Measurements from ENCODE around the gene CEND1. TPM values are rescaled to one million over a fixed set of nuclear protein-coding genes. Genes with fewer than 3 reads are reported as not detected.
A peak's percentile ranks its signal among the peaks of the same experiment; 100 is the strongest.

CEND1 gene
- total RNA-seq, 1 experiment from 2014 or later: 19.8 TPM

DNA sequence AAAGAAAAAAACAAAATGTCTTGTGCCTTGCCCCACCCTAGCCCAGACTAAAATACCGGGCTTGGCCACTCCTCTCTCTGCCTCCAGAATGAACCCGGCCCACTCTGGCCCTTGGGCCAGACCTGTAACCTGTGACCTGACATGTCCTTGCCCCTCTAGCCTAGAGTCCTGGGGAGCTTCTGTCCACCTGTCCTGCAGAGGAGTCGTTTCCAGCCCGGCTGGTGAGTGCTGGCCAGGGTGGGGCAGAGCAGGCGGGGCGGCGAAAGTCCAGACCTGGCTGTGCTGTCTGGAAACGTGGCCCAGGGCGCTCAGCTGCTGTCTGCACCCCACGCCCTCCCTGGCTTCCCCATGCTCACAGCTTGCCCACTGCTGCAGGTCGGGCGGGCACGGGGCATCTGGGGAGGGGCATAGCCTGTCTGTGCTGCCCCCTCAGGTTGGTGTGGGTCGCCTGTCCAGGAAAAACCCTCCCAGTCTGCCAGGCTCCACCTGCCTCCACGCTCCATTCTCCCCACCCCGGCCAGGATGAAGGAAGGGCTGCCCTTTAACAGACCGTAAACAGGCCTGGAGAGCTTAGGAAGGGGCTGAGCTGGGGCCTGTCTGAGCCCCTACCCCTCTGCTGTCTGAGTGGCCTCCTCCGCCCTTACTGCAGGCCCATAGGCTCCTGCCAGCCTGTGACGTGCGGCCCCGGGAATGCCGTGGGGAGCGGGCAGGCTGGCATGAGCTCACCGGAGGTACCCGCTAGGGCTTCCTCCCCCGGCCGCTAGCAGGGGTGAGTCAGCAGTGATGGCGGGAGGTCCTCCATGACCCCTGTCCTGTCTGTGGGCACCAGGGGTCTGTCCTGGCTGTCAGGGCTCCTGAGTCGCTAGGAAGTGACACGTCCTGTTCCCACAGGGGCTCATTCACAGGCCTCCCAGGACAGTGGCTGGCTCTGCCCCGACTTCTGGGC is 44.8 kb upstream of the CEND1 start:
- H3K9me3 ChIP-seq (ENCODE audit: low read length): no peaks in the 10 kb centered on the region
- H3K4me3 ChIP-seq (ENCODE audit: low read length): no peak overlapping the region
- H3K9ac ChIP-seq (ENCODE audit: low read length): no peak overlapping the region
- peak; percentile 49 for DNase-seq
- peaks cover 19% of the 10 kb centered on the region; the same call in 1 of the 2 replicates for H4K20me1 ChIP-seq (ENCODE audit: insufficient read depth, low read depth, low read length)
- no peak overlapping the region for H2AFZ ChIP-seq (ENCODE audit: low read length)
- H3K9me2 ChIP-seq (replicated peaks; ENCODE audit: insufficient read depth, low read length): no peaks in the 10 kb centered on the region
- H3K27me3 ChIP-seq (ENCODE audit: low read length): no peaks in the 10 kb centered on the region
- H3K4me2 ChIP-seq (ENCODE audit: low read depth, low read length, poor library complexity, severe bottlenecking): no peak overlapping the region
- H3K4me1 ChIP-seq (ENCODE audit: low read length): peaks cover 24% of the 10 kb centered on the region
- no peak overlapping the region for H3K27ac ChIP-seq (ENCODE audit: low read length)
- H3K36me3 ChIP-seq (ENCODE audit: insufficient read depth, low read length): no peaks in the 10 kb centered on the region
- no peaks in the 10 kb centered on the region for H3K79me2 ChIP-seq (ENCODE audit: low read length)

DNA sequence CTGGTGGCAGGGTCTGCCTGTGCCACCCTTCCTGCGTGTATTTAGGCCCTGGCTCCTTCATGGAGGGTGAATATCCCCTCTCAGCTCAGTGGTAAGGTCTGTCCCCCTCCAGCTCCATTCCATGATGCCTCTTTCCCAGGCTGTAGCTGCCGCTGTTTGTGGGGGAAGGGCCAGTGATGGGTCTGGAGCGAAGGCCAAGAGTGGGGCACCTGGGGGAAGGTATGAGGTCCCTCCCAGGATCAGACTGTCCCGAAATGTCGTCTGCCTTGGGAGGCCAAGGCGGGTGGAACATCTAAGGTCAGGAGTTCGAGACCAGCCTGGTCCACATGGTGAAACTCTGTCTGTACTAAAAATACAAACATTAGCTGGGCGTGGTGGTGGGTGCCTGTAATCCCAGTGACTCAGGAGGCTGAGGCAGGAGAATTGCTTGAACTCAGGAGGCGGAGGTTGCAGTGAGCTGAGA is 44.0 kb upstream of the CEND1 start:
- H3K4me2 ChIP-seq (ENCODE audit: low read depth, low read length, poor library complexity, severe bottlenecking): peak overlapping the region; percentile 73
- peak overlapping the region; percentile 68 for H3K9ac ChIP-seq (ENCODE audit: low read length)
- no peak overlapping the region for H3K27ac ChIP-seq (ENCODE audit: low read length)
- H3K27me3 ChIP-seq (ENCODE audit: low read length): no peaks in the 10 kb centered on the region
- no peaks in the 10 kb centered on the region for H3K9me3 ChIP-seq (ENCODE audit: low read length)
- H3K79me2 ChIP-seq (ENCODE audit: low read length): no peaks in the 10 kb centered on the region
- peaks cover 32% of the 10 kb centered on the region for H3K4me1 ChIP-seq (ENCODE audit: low read length)
- peaks cover 26% of the 10 kb centered on the region; the same call in 1 of the 2 replicates for H4K20me1 ChIP-seq (ENCODE audit: insufficient read depth, low read depth, low read length)
- no peak overlapping the region for H2AFZ ChIP-seq (ENCODE audit: low read length)
- H3K36me3 ChIP-seq (ENCODE audit: insufficient read depth, low read length): no peaks in the 10 kb centered on the region
- H3K9me2 ChIP-seq (replicated peaks; ENCODE audit: insufficient read depth, low read length): no peaks in the 10 kb centered on the region
- no peak for DNase-seq
- peak overlapping the region; percentile 69 for H3K4me3 ChIP-seq (ENCODE audit: low read length)

DNA sequence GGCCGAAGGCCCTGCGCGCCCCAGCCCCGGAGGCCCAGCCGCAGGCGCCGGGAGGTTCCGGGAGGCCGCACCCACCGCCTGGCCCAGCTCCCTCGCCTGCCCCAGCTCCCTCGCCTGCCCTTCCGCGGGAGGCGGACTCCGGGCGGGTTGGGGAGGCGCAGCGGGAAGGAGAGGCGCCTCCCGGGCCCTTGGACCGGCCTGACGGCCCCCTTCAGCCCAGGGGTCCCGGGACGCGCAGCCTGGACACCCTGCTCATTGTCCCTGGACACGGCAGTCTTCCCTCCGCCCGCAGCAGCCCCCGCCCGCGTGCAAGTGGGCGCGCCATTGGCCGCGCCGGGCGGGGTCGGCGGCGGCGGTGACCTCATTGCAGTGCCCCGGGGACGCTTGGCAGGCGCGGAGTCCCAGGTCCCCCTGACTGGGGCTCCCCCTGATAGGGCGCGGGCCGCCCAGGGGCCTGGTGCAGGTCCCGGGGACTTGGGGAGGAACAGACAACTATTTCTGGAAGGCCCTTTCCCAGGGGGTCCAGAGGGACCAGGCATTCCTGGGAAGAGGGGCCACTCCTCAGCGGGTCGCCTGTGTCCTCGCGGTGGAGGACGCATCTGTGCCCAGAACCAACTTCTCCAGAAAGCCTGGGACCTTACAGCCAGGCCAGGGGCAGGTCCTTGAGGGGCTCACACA is 43.4 kb upstream of the CEND1 start:
- H3K79me2 ChIP-seq (ENCODE audit: low read length): no peaks in the 10 kb centered on the region
- H3K27me3 ChIP-seq (ENCODE audit: low read length): no peaks in the 10 kb centered on the region
- H3K4me1 ChIP-seq (ENCODE audit: low read length): peaks cover 38% of the 10 kb centered on the region
- DNase-seq: peak; percentile 61
- peak overlapping the region; percentile 69 for H3K4me3 ChIP-seq (ENCODE audit: low read length)
- H3K9me3 ChIP-seq (ENCODE audit: low read length): no peaks in the 10 kb centered on the region
- no peaks in the 10 kb centered on the region for H3K9me2 ChIP-seq (replicated peaks; ENCODE audit: insufficient read depth, low read length)
- peak overlapping the region; percentile 73 for H3K4me2 ChIP-seq (ENCODE audit: low read depth, low read length, poor library complexity, severe bottlenecking)
- H3K27ac ChIP-seq (ENCODE audit: low read length): no peak overlapping the region
- peaks cover 30% of the 10 kb centered on the region; the same call in 1 of the 2 replicates for H4K20me1 ChIP-seq (ENCODE audit: insufficient read depth, low read depth, low read length)
- peak overlapping the region; percentile 68 for H3K9ac ChIP-seq (ENCODE audit: low read length)
- 0 out of 2 replicates have a peak overlapping the region, but pooled peaks have one; percentile 27 for H2AFZ ChIP-seq (ENCODE audit: low read length)
- no peaks in the 10 kb centered on the region for H3K36me3 ChIP-seq (ENCODE audit: insufficient read depth, low read length)

DNA sequence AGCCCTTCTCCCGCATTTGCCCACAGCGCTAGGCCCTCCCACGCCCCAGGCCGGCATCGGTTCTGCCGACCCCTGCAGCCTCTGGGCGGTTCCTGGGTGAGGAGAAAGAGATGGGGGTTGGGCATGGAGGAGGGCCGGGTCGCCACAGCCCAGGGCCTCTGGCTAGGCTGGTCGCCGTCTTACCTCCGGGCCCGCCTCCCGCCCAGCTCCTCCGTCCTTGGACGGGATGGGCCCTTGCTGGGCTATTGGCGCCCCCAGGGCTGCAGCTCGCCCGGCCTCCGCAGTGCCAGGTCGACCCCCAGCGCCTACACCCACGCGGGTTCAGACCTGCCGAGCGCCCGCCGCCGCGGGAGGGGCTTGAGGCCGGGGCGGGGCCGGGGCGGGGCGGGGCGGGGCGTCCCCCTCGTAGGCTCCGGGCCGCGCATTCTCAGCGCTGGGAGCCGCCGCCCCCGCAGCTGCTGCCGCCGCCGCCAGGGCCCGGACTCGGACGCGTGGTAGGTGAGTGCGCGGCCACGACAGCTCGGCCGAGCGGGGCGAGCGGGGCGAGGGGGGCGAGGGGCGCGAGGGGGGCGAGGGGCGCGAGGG is 42.7 kb upstream of the CEND1 start, which contains the start of gene CD151:
Gene CD151 (plus strand): TSS at position 424 of the 585 bp plus-strand sequence. CDS start 3,118 bp downstream, outside the sequence.
- Histone ChIP-seq H3K27me3 (ENCODE audit: low read length) (no peaks in the 10 kb centered on the region), H3K27ac (ENCODE audit: low read length) (no peak within 1 kb of the TSS), H4K20me1 (ENCODE audit: insufficient read depth, low read depth, low read length) (peaks cover 28% of the 10 kb centered on the region; the same call in 1 of the 2 replicates), H3K79me2 (ENCODE audit: low read length) (no peaks in the 10 kb centered on the region), H3K9ac (ENCODE audit: low read length) (peak within 1 kb of the TSS; percentile 68), H3K4me2 (ENCODE audit: low read depth, low read length, poor library complexity, severe bottlenecking) (peak within 1 kb of the TSS; percentile 73), H3K4me3 (ENCODE audit: low read length) (peak within 1 kb of the TSS; percentile 69), H2AFZ (ENCODE audit: low read length) (0 out of 2 replicates have a peak within 1 kb of the TSS, but pooled peaks have one; percentile 27), H3K9me2 (replicated peaks; ENCODE audit: insufficient read depth, low read length) (no peaks in the 10 kb centered on the region), H3K4me1 (ENCODE audit: low read length) (peaks cover 44% of the 10 kb centered on the region), H3K9me3 (ENCODE audit: low read length) (no peaks in the 10 kb centered on the region), H3K36me3 (ENCODE audit: insufficient read depth, low read length) (no peaks in the 10 kb centered on the region)
- DNase-seq: peak; percentile 81

DNA sequence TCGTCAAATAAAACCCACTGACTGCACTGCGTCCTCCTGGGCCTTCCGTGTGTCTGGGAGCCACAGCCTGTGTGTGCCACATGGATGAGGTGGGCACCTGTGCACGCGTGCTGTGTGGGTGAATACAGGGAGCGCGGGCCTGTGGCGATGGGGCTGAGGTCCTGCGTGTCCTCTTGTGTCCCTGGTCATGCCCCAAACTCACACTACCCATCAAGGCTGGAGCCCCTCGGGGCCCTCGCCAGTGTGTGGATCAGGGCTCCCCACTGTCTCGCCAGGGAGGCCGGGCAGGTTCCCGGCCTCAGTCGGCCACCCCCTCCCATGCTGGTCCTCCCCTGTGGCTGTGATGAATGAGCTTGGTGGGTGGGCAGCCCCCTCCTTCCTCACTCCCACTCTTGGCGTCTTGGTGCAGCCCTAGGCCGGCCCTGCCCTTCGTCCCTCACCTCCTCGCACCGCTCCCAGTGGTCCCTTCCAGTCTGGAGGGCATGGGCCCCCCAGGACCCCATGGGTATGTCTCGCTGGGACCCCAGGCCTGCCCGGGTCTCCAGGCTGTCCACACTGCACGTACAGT is 42.2 kb upstream of the CEND1 start:
- Histone ChIP-seq H4K20me1 (ENCODE audit: insufficient read depth, low read depth, low read length) (peaks cover 28% of the 10 kb centered on the region; the same call in 1 of the 2 replicates), H3K9ac (ENCODE audit: low read length) (peak overlapping the region; percentile 62), H3K36me3 (ENCODE audit: insufficient read depth, low read length) (no peaks in the 10 kb centered on the region), H3K27ac (ENCODE audit: low read length) (no peak overlapping the region), H2AFZ (ENCODE audit: low read length) (no peak overlapping the region), H3K4me2 (ENCODE audit: low read depth, low read length, poor library complexity, severe bottlenecking) (peak overlapping the region; percentile 63), H3K9me2 (replicated peaks; ENCODE audit: insufficient read depth, low read length) (no peaks in the 10 kb centered on the region), H3K9me3 (ENCODE audit: low read length) (no peaks in the 10 kb centered on the region), H3K4me3 (ENCODE audit: low read length) (peak overlapping the region; percentile 59; the same call in 1 of the 2 replicates), H3K79me2 (ENCODE audit: low read length) (no peaks in the 10 kb centered on the region), H3K27me3 (ENCODE audit: low read length) (no peaks in the 10 kb centered on the region), H3K4me1 (ENCODE audit: low read length) (peaks cover 49% of the 10 kb centered on the region)
- DNase-seq: no peak

DNA sequence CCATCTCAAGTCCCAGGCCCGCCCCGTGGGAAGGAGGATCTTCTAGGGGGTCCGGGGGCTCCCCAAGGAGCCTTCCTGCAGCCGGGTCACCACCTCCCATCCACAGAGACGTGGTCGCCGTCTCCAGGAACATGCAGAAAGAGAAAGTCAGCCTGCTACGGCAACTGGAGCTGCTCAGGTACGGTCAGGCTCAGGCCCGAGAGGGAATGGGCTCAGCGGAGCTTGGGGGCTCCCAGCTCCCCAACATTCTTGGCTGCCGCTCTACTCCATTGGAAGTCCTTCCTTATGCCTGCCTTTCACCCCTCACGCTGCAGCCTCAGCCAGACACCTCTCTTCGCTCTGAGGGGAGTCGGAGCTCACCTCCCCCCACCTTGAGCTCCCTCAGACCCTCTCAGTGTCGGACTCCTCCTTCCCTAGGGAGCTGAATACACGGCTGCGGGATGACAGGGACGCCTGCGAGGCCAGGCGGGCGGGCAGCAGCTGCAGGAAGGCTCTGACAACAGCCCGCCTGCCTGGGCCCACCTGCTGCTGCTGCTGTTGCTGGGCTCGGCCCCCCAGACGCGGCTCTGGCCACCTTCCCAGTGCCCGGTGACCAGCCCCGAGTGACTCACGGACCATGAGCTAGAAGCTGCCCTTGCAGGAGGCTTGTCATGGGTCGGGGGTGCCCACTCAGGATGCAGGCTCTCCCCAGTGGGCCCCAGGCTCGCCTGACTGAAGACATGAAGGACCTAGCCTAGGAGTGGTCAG is 41.4 kb upstream of the CEND1 start:
- Histone ChIP-seq H3K4me3 (ENCODE audit: low read length) (no peak overlapping the region), H3K4me1 (ENCODE audit: low read length) (peaks cover 56% of the 10 kb centered on the region), H4K20me1 (ENCODE audit: insufficient read depth, low read depth, low read length) (peaks cover 28% of the 10 kb centered on the region; the same call in 1 of the 2 replicates), H3K9me2 (replicated peaks; ENCODE audit: insufficient read depth, low read length) (no peaks in the 10 kb centered on the region), H3K79me2 (ENCODE audit: low read length) (no peaks in the 10 kb centered on the region), H3K9ac (ENCODE audit: low read length) (no peak overlapping the region), H3K27me3 (ENCODE audit: low read length) (no peaks in the 10 kb centered on the region), H3K36me3 (ENCODE audit: insufficient read depth, low read length) (no peaks in the 10 kb centered on the region), H3K27ac (ENCODE audit: low read length) (no peak overlapping the region), H2AFZ (ENCODE audit: low read length) (no peak overlapping the region), H3K4me2 (ENCODE audit: low read depth, low read length, poor library complexity, severe bottlenecking) (no peak overlapping the region), H3K9me3 (ENCODE audit: low read length) (no peaks in the 10 kb centered on the region)
- DNase-seq: peak; percentile 44
